GM21528 (cell line): ENCODE measurements around the gene BABAM1.

Experiments
- ATAC-seq: cut with Tn5 transposase; IDR thresholded peaks from one replicate; pipeline ENCODE4 v1.9.1; 2021; ENCODE audit warnings: mild to moderate bottlenecking, moderate library complexity; ENCODE audit not compliant: unreplicated experiment, low FRiP score

BABAM1 gene

GRCh38 chr19:17320435-17320834 is 53.2 kb downstream of the BABAM1 start:
- ATAC-seq = no peak

GRCh38 chr19:17321655-17322489 is 54.6 kb downstream of the BABAM1 start:
- ATAC-seq = no peak

- ATAC-seq = no peak
Observed at GRCh38 chr19:17322854-17323253, 55.6 kb downstream of the BABAM1 start.

- ATAC-seq = no peak
Observed at GRCh38 chr19:17323300-17323963, 56.2 kb downstream of the BABAM1 start.

GRCh38 chr19:17323964-17324332 is 56.7 kb downstream of the BABAM1 start:
- no peak for ATAC-seq

GRCh38 chr19:17324357-17325114 is 57.3 kb downstream of the BABAM1 start:
- no peak for ATAC-seq

- no peak for ATAC-seq
Observed at GRCh38 chr19:17325133-17325532, 57.9 kb downstream of the BABAM1 start.

GRCh38 chr19:17325881-17326594 is 58.8 kb downstream of the BABAM1 start:
- no peak for ATAC-seq

- ATAC-seq = no peak
Observed at GRCh38 chr19:17326595-17326966, 59.3 kb downstream of the BABAM1 start.

GRCh38 chr19:17327068-17327653 is 59.9 kb downstream of the BABAM1 start:
- no peak for ATAC-seq

GRCh38 chr19:17327654-17328516 is 60.6 kb downstream of the BABAM1 start:
- ATAC-seq = no peak
